Liver (tissue), 9 donors: ENCODE results near the gene LY6G5B. TPM values are rescaled to one million over a fixed set of nuclear protein-coding genes. Genes with fewer than 3 reads are reported as not detected.

Source experiments
- DNase-seq: peaks from one replicate; pipeline ENCODE4 v3.0.0-alpha.2; 2017; ENCODE audit warnings: low spot score
- H3K27ac ChIP-seq, 2 donors: one replicate each; pipeline ENCODE4 v1.7.0; 2013; ENCODE audit warnings: inconsistent platforms in 2 of 2, low read length in 2 of 2, control low read depth in 1 of 2, low read depth in 1 of 2, mild to moderate bottlenecking in 1 of 2
- H3K27me3 ChIP-seq, 4 donors: one replicate each; pipeline versions ENCODE4 v1.6.1 to v1.7.0; 2013; ENCODE audit warnings: low read length in 3 of 4, inconsistent platforms in 1 of 4, mild to moderate bottlenecking in 1 of 4, moderate library complexity in 1 of 4; ENCODE audit not compliant: control insufficient read depth in 4 of 4, insufficient read depth in 4 of 4
- H3K36me3 ChIP-seq, 4 donors: one replicate each; pipeline versions ENCODE4 v1.6.1 to v1.7.0; 2013; ENCODE audit warnings: low read length in 3 of 4, mild to moderate bottlenecking in 3 of 4, low read depth in 1 of 4, moderate library complexity in 1 of 4; ENCODE audit not compliant: control insufficient read depth in 4 of 4, insufficient read depth in 3 of 4
- H3K4me1 ChIP-seq, 4 donors: one replicate each; pipeline versions ENCODE4 v1.6.1 to v1.7.0; 2013; ENCODE audit warnings: low read length in 3 of 4, mild to moderate bottlenecking in 3 of 4, moderate library complexity in 1 of 4; ENCODE audit not compliant: control insufficient read depth in 4 of 4, insufficient read depth in 4 of 4
- H3K4me3 ChIP-seq, 3 donors: one replicate each; pipeline versions ENCODE4 v1.6.1 to v1.7.0; 2013; ENCODE audit warnings: low read length in 3 of 3, control low read depth in 1 of 3, low read depth in 1 of 3, mild to moderate bottlenecking in 1 of 3
- H3K9ac ChIP-seq, 2 donors: one replicate each; pipeline ENCODE4 v1.7.0; 2013; ENCODE audit warnings: low read length in 2 of 2, mild to moderate bottlenecking in 2 of 2, moderate library complexity in 2 of 2, control low read depth in 1 of 2, low read depth in 1 of 2
- H3K9me3 ChIP-seq, 4 donors: one replicate each; pipeline versions ENCODE4 v1.6.1 to v1.7.0; 2013; ENCODE audit warnings: low read length in 3 of 4; ENCODE audit not compliant: control insufficient read depth in 4 of 4
- ATF3 ChIP-seq: IDR thresholded peaks from 2 replicates; pipeline ENCODE4 v1.6.1; 2016; ENCODE audit warnings: antibody characterized with exemption
- CTCF ChIP-seq: fragments of 150-350 bp; IDR thresholded peaks from 2 replicates; pipeline ENCODE4 v1.5.1; 2017; ENCODE audit warnings: improper control_type of control experiment, low read depth, low read length; ENCODE audit not compliant: missing input control
- EGR1 ChIP-seq, 2 donors: IDR thresholded peaks; 2 replicates each; pipeline ENCODE4 v1.6.1; 2016 to 2018; ENCODE audit warnings: antibody characterized with exemption in 2 of 2, low read depth in 2 of 2
- FOXA1 ChIP-seq: IDR thresholded peaks from 2 replicates; pipeline ENCODE4 v1.6.1; 2016; ENCODE audit warnings: antibody characterized with exemption
- FOXA2 ChIP-seq: IDR thresholded peaks from 2 replicates; pipeline ENCODE4 v1.6.1; 2016; ENCODE audit warnings: antibody characterized with exemption
- GABPA ChIP-seq, 2 donors: IDR thresholded peaks in 1 of 2; conservative IDR thresholded peaks in 1 of 2; 2 replicates each; pipeline ENCODE4 v1.6.1; 2016; ENCODE audit warnings: antibody characterized with exemption in 2 of 2, mild to moderate bottlenecking in 1 of 2, moderate library complexity in 1 of 2
- HNF4G ChIP-seq: IDR thresholded peaks from 2 replicates; pipeline ENCODE4 v1.6.1; 2016; ENCODE audit warnings: antibody characterized with exemption
- JUND ChIP-seq, 2 donors: IDR thresholded peaks; 2 replicates each; pipeline ENCODE4 v1.6.1; 2016; ENCODE audit warnings: antibody characterized with exemption in 2 of 2
- MAX ChIP-seq: IDR thresholded peaks from 2 replicates; pipeline ENCODE4 v1.6.1; 2016; ENCODE audit warnings: antibody characterized with exemption
- NR2F2 ChIP-seq: IDR thresholded peaks from 2 replicates; pipeline ENCODE4 v1.6.1; 2016; ENCODE audit warnings: antibody characterized with exemption
- RAD21 ChIP-seq, 2 donors: IDR thresholded peaks; 2 replicates each; pipeline ENCODE4 v1.6.1; 2016; ENCODE audit warnings: antibody characterized with exemption in 2 of 2, mild to moderate bottlenecking in 2 of 2
- REST ChIP-seq: IDR thresholded peaks from 2 replicates; pipeline ENCODE4 v1.6.1; 2016; ENCODE audit warnings: antibody characterized with exemption, mild to moderate bottlenecking
- RXRA ChIP-seq, 2 donors: IDR thresholded peaks; 2 replicates each; pipeline ENCODE4 v1.6.1; 2017 to 2018; ENCODE audit warnings: antibody characterized with exemption in 2 of 2, mild to moderate bottlenecking in 1 of 2
- SP1 ChIP-seq: IDR thresholded peaks from 2 replicates; pipeline ENCODE4 v1.6.1; 2018; ENCODE audit warnings: antibody characterized with exemption, mild to moderate bottlenecking
- TAF1 ChIP-seq: conservative IDR thresholded peaks from 2 replicates; pipeline ENCODE4 v1.6.1; 2016; ENCODE audit warnings: antibody characterized with exemption, mild to moderate bottlenecking
- YY1 ChIP-seq: IDR thresholded peaks from 2 replicates; pipeline ENCODE4 v1.6.1; 2016; ENCODE audit warnings: antibody characterized with exemption, mild to moderate bottlenecking
- ZBTB33 ChIP-seq: IDR thresholded peaks from 2 replicates; pipeline ENCODE4 v1.6.1; 2016; ENCODE audit warnings: antibody characterized with exemption
- WGBS: extraction: QIAGEN DNeasy Blood & Tissue Kit; methylation state at CpG from one replicate; pipeline ENCODE4 v1.1.7; 2013; 5-methylcytosine and 5-hydroxymethylcytosine counted together
- polyA plus RNA-seq, 2 donors: library from polyadenylated mRNA; stranded (reverse) in 1 of 2; unstranded in 1 of 2; fragments of 200-250 nt in 1 of 2; fragments of >200 nt in 1 of 2; fragmentation: Nextera tagmentation in 1 of 2; extraction: Ambion mirVana in 1 of 2; gene quantifications; one replicate each; pipeline versions ENCODE4 v1.2.1 to v1.2.3, GENCODE V29; 2013 to 2015
- total RNA-seq, 2 donors: library from RNA; depleted of rRNA; stranded (reverse); fragments of >200 nt; gene quantifications; one replicate each; pipeline ENCODE4 v1.2.3, GENCODE V29; 2014
- donor health status: healthy.
- donor health status: healthy.
- donor health status: healthy.
- donor health status: healthy.
- donor health status: healthy.

Gene LY6G5B
- total and polyA plus RNA-seq, 4 donors: 1.2 to 5.9 (median 2.1) TPM

GRCh38 chr6:31691564-31692108 lies 21.9 kb downstream of the LY6G5B start:
- TF ChIP-seq FOXA2 (no peak), JUND (IDR thresholded peaks at IDR 0.05) (no peak), RXRA (IDR thresholded peaks at IDR 0.05) (no peak), ZBTB33 (no peak), MAX (no peak), REST (no peak), YY1 (no peak), CTCF (no peak), HNF4G (no peak), TAF1 (no peak), RAD21 (IDR thresholded peaks at IDR 0.05) (no peak), SP1 (no peak)
- no peaks in the 10 kb centered on the region for H3K9me3 ChIP-seq
- no peak for DNase-seq
- no peak overlapping the region for H3K9ac ChIP-seq
- H3K27me3 ChIP-seq: no peaks in the 10 kb centered on the region
- no peak overlapping the region for H3K4me3 ChIP-seq
- no peaks in the 10 kb centered on the region for H3K4me1 ChIP-seq
- no peak overlapping the region for H3K27ac ChIP-seq
- WGBS: 96% methylated on average over 12 of the region's 12 CpGs
- peaks cover 7 to 84% (median 62%) of the 10 kb centered on the region in 4 donors for H3K36me3 ChIP-seq

- Histone ChIP-seq H3K4me3 (no peak overlapping the region), H3K4me1 (no peaks in the 10 kb centered on the region), H3K9ac (no peak overlapping the region), H3K27me3 (no peaks in the 10 kb centered on the region), H3K27ac (no peak overlapping the region), H3K9me3 (no peaks in the 10 kb centered on the region), H3K36me3 (peaks cover 10 to 80% (median 59%) of the 10 kb centered on the region in 4 donors)
- 90% methylated on average over 4 of the region's 4 CpGs for WGBS
- no peak for DNase-seq
- TF ChIP-seq REST: no peak
- no peak for TF ChIP-seq EGR1 (IDR thresholded peaks at IDR 0.05; ENCODE audit: low read depth in 2 of 2)
- no peak for TF ChIP-seq FOXA1
- TF ChIP-seq FOXA2: no peak
- TF ChIP-seq HNF4G: no peak
- TF ChIP-seq RXRA (IDR thresholded peaks at IDR 0.05): no peak
- no peak for TF ChIP-seq GABPA (IDR thresholded peaks at IDR 0.05 in 1 of 2, conservative IDR thresholded peaks at IDR 0.05 in 1 of 2)
- TF ChIP-seq JUND (IDR thresholded peaks at IDR 0.05): no peak
- no peak for TF ChIP-seq MAX
- no peak for TF ChIP-seq CTCF
- no peak for TF ChIP-seq TAF1
- no peak for TF ChIP-seq YY1
- no peak for TF ChIP-seq RAD21 (IDR thresholded peaks at IDR 0.05)
- TF ChIP-seq ATF3: no peak
- TF ChIP-seq NR2F2: no peak
Observed at GRCh38 chr6:31692353-31692752, 22.6 kb downstream of the LY6G5B start.
